WTC11 (cell line): ENCODE data around the gene LY6G5C.

ENCODE experiments used
- ELF4 ChIP-seq: sonication (generic); formaldehyde crosslinking; IDR thresholded peaks from 2 replicates; pipeline ENCODE4 v1.8.1; 2022; ENCODE audit warnings: low read depth, mild to moderate bottlenecking, moderate library complexity, missing genetic modification reagents
- ESRRA ChIP-seq: sonication (generic); formaldehyde crosslinking; IDR thresholded peaks from 2 replicates; pipeline ENCODE4 v1.8.1; 2022; ENCODE audit warnings: mild to moderate bottlenecking, missing genetic modification reagents, borderline replicate concordance
- FOXP1 ChIP-seq: sonication (generic); formaldehyde crosslinking; IDR thresholded peaks from 2 replicates; pipeline ENCODE4 v1.8.0; 2022; ENCODE audit warnings: missing genetic modification reagents, mild to moderate bottlenecking, moderate library complexity, borderline replicate concordance
- GRHL2 ChIP-seq: fragments of 250-450 bp; sonication (Bioruptor Pico); IDR thresholded peaks from 2 replicates; pipeline ENCODE4 v1.8.0; 2022; ENCODE audit warnings: mild to moderate bottlenecking, moderate library complexity; ENCODE audit not compliant: insufficient replicate concordance, severe bottlenecking
- TCF7 ChIP-seq: sonication (generic); formaldehyde crosslinking; IDR thresholded peaks from 2 replicates; pipeline ENCODE4 v1.8.0; 2022; ENCODE audit warnings: mild to moderate bottlenecking, low read depth, missing genetic modification reagents, moderate library complexity
- ZBTB21 ChIP-seq: sonication (generic); formaldehyde crosslinking; IDR thresholded peaks from 2 replicates; pipeline ENCODE4 v1.8.1; 2023; ENCODE audit warnings: mild to moderate bottlenecking, missing genetic modification reagents, borderline replicate concordance
- ZNF138 ChIP-seq: sonication (generic); formaldehyde crosslinking; conservative IDR thresholded peaks from 2 replicates; pipeline ENCODE4 v1.8.1; 2022; ENCODE audit warnings: mild to moderate bottlenecking, moderate library complexity, missing genetic modification reagents
- TF ChIP-seq, protein P1 (sequence below): sonication (generic); formaldehyde crosslinking; IDR thresholded peaks from 2 replicates; pipeline ENCODE4 v1.8.1; 2022; ENCODE audit warnings: low read depth, missing genetic modification reagents, borderline replicate concordance
- TF ChIP-seq, protein P2 (sequence below): fragments of 200-600 bp; IDR thresholded peaks from 2 replicates; pipeline ENCODE4 v1.8.0; 2022; ENCODE audit warnings: antibody characterized with exemption
- TF ChIP-seq, protein P3 (sequence below): sonication (generic); formaldehyde crosslinking; IDR thresholded peaks from 2 replicates; pipeline ENCODE4 v1.8.1; 2023; ENCODE audit warnings: mild to moderate bottlenecking, missing genetic modification reagents
- TF ChIP-seq, protein P4 (sequence below): sonication (generic); formaldehyde crosslinking; IDR thresholded peaks from 2 replicates; pipeline ENCODE4 v1.8.0; 2022; ENCODE audit warnings: missing genetic modification reagents
- TF ChIP-seq, protein P5 (sequence below): sonication (generic); formaldehyde crosslinking; IDR thresholded peaks from 2 replicates; pipeline ENCODE4 v1.8.0; 2022; ENCODE audit warnings: mild to moderate bottlenecking, missing genetic modification reagents
- TF ChIP-seq, protein P6 (sequence below): sonication (generic); formaldehyde crosslinking; IDR thresholded peaks from 2 replicates; pipeline ENCODE4 v1.8.1; 2023; ENCODE audit warnings: mild to moderate bottlenecking, missing genetic modification reagents, moderate library complexity
- TF ChIP-seq, protein P7 (sequence below): fragments of 250-450 bp; sonication (Bioruptor Pico); IDR thresholded peaks from 2 replicates; pipeline ENCODE4 v1.9.0; 2021; ENCODE audit warnings: mild to moderate bottlenecking

DNA sequence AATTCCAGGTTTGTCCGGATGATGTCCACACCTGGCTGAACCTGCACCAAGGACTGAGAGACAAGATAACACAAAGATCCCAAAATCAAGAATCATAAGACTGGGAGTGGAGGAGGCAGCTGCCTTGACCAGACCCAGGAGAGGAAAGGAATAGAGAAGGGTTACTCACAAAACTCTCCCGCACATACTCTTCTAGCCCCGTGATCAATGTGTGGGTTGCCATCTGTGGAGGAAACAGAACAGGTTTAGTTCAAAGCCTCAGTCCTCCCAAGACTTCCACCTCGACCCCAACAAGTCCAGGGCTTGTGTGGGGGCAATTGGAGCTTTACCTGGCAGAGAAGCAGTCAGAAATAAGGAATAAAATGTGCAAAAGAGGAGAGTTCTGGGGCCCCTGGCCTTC lies 39.5 kb downstream of the LY6G5C start:
- TF ChIP-seq, protein P1, sequence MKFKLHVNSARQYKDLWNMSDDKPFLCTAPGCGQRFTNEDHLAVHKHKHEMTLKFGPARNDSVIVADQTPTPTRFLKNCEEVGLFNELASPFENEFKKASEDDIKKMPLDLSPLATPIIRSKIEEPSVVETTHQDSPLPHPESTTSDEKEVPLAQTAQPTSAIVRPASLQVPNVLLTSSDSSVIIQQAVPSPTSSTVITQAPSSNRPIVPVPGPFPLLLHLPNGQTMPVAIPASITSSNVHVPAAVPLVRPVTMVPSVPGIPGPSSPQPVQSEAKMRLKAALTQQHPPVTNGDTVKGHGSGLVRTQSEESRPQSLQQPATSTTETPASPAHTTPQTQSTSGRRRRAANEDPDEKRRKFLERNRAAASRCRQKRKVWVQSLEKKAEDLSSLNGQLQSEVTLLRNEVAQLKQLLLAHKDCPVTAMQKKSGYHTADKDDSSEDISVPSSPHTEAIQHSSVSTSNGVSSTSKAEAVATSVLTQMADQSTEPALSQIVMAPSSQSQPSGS (CRISPR knock-in tag): no peak
- TF ChIP-seq ESRRA (no peak), FOXP1 (no peak), ZBTB21 (CRISPR knock-in tag) (no peak), ELF4 (CRISPR knock-in tag) (no peak), ZNF138 (CRISPR knock-in tag) (no peak), TCF7 (CRISPR knock-in tag) (no peak), GRHL2 (CRISPR knock-in tag) (no peak)
- TF ChIP-seq, protein P2, sequence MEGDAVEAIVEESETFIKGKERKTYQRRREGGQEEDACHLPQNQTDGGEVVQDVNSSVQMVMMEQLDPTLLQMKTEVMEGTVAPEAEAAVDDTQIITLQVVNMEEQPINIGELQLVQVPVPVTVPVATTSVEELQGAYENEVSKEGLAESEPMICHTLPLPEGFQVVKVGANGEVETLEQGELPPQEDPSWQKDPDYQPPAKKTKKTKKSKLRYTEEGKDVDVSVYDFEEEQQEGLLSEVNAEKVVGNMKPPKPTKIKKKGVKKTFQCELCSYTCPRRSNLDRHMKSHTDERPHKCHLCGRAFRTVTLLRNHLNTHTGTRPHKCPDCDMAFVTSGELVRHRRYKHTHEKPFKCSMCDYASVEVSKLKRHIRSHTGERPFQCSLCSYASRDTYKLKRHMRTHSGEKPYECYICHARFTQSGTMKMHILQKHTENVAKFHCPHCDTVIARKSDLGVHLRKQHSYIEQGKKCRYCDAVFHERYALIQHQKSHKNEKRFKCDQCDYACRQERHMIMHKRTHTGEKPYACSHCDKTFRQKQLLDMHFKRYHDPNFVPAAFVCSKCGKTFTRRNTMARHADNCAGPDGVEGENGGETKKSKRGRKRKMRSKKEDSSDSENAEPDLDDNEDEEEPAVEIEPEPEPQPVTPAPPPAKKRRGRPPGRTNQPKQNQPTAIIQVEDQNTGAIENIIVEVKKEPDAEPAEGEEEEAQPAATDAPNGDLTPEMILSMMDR: no peak
- TF ChIP-seq, protein P3, sequence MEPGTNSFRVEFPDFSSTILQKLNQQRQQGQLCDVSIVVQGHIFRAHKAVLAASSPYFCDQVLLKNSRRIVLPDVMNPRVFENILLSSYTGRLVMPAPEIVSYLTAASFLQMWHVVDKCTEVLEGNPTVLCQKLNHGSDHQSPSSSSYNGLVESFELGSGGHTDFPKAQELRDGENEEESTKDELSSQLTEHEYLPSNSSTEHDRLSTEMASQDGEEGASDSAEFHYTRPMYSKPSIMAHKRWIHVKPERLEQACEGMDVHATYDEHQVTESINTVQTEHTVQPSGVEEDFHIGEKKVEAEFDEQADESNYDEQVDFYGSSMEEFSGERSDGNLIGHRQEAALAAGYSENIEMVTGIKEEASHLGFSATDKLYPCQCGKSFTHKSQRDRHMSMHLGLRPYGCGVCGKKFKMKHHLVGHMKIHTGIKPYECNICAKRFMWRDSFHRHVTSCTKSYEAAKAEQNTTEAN (CRISPR knock-in tag): no peak
- TF ChIP-seq, protein P4, sequence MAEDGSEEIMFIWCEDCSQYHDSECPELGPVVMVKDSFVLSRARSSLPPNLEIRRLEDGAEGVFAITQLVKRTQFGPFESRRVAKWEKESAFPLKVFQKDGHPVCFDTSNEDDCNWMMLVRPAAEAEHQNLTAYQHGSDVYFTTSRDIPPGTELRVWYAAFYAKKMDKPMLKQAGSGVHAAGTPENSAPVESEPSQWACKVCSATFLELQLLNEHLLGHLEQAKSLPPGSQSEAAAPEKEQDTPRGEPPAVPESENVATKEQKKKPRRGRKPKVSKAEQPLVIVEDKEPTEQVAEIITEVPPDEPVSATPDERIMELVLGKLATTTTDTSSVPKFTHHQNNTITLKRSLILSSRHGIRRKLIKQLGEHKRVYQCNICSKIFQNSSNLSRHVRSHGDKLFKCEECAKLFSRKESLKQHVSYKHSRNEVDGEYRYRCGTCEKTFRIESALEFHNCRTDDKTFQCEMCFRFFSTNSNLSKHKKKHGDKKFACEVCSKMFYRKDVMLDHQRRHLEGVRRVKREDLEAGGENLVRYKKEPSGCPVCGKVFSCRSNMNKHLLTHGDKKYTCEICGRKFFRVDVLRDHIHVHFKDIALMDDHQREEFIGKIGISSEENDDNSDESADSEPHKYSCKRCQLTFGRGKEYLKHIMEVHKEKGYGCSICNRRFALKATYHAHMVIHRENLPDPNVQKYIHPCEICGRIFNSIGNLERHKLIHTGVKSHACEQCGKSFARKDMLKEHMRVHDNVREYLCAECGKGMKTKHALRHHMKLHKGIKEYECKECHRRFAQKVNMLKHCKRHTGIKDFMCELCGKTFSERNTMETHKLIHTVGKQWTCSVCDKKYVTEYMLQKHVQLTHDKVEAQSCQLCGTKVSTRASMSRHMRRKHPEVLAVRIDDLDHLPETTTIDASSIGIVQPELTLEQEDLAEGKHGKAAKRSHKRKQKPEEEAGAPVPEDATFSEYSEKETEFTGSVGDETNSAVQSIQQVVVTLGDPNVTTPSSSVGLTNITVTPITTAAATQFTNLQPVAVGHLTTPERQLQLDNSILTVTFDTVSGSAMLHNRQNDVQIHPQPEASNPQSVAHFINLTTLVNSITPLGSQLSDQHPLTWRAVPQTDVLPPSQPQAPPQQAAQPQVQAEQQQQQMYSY (CRISPR knock-in tag): no peak
- TF ChIP-seq, protein P5, sequence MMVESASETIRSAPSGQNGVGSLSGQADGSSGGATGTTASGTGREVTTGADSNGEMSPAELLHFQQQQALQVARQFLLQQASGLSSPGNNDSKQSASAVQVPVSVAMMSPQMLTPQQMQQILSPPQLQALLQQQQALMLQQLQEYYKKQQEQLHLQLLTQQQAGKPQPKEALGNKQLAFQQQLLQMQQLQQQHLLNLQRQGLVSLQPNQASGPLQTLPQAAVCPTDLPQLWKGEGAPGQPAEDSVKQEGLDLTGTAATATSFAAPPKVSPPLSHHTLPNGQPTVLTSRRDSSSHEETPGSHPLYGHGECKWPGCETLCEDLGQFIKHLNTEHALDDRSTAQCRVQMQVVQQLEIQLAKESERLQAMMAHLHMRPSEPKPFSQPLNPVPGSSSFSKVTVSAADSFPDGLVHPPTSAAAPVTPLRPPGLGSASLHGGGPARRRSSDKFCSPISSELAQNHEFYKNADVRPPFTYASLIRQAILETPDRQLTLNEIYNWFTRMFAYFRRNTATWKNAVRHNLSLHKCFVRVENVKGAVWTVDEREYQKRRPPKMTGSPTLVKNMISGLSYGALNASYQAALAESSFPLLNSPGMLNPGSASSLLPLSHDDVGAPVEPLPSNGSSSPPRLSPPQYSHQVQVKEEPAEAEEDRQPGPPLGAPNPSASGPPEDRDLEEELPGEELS (CRISPR knock-in tag): no peak
- TF ChIP-seq, protein P6, sequence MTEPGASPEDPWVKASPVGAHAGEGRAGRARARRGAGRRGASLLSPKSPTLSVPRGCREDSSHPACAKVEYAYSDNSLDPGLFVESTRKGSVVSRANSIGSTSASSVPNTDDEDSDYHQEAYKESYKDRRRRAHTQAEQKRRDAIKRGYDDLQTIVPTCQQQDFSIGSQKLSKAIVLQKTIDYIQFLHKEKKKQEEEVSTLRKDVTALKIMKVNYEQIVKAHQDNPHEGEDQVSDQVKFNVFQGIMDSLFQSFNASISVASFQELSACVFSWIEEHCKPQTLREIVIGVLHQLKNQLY (CRISPR knock-in tag): no peak
- TF ChIP-seq, protein P7, sequence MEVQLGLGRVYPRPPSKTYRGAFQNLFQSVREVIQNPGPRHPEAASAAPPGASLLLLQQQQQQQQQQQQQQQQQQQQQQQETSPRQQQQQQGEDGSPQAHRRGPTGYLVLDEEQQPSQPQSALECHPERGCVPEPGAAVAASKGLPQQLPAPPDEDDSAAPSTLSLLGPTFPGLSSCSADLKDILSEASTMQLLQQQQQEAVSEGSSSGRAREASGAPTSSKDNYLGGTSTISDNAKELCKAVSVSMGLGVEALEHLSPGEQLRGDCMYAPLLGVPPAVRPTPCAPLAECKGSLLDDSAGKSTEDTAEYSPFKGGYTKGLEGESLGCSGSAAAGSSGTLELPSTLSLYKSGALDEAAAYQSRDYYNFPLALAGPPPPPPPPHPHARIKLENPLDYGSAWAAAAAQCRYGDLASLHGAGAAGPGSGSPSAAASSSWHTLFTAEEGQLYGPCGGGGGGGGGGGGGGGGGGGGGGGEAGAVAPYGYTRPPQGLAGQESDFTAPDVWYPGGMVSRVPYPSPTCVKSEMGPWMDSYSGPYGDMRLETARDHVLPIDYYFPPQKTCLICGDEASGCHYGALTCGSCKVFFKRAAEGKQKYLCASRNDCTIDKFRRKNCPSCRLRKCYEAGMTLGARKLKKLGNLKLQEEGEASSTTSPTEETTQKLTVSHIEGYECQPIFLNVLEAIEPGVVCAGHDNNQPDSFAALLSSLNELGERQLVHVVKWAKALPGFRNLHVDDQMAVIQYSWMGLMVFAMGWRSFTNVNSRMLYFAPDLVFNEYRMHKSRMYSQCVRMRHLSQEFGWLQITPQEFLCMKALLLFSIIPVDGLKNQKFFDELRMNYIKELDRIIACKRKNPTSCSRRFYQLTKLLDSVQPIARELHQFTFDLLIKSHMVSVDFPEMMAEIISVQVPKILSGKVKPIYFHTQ (CRISPR knock-in tag): no peak
